Stimulated activated CD4-positive, alpha-beta T cell treated with anti-CD3 and anti-CD28 coated beads, Interleukin-4, amount 100 ng/mL, for 48 hours (primary cell): ENCODE measurements around the gene CGB2.
A peak's percentile ranks its signal among the peaks of the same experiment; 100 is the strongest.
"Not testable (repeated sequence)": the region's sequence is repeated elsewhere in the genome, so short reads cannot be mapped to it uniquely, and the experiment has no call there.

Source experiments
- DNase-seq, 2 donors: peaks; one replicate each; pipeline ENCODE4 v3.0.0-alpha.2; 2020; ENCODE audit warnings: low read depth in 2 of 2

CGB2 gene

GRCh38 chr19:49010453-49010852, 21.2 kb upstream of the CGB2 start:
- DNase-seq = no peak

- no peak for DNase-seq
Observed at GRCh38 chr19:49011194-49011593, 20.5 kb upstream of the CGB2 start.

GRCh38 chr19:49014123-49014869, 17.4 kb upstream of the CGB2 start:
- no peak for DNase-seq

- DNase-seq = no peak
Observed at GRCh38 chr19:49014870-49015255, 16.8 kb upstream of the CGB2 start.

GRCh38 chr19:49016067-49016839, 15.4 kb upstream of the CGB2 start:
- DNase-seq = no peak

- DNase-seq = no peak
Observed at GRCh38 chr19:49017041-49017665, 14.5 kb upstream of the CGB2 start, which contains the start of gene LHB. TSS of gene LHB (minus strand) at chr19:49017091. CDS start at chr19:49017081, 10 bp downstream.

- DNase-seq = peak; percentile 37 to 57
Observed at GRCh38 chr19:49017666-49018351, 13.9 kb upstream of the CGB2 start.

- not testable (repeated sequence) for DNase-seq
Observed at GRCh38 chr19:49018388-49019241, 13.1 kb upstream of the CGB2 start.

- peak; percentile 47 to 65 for DNase-seq
Observed at GRCh38 chr19:49019242-49019932, 12.3 kb upstream of the CGB2 start.

- DNase-seq = no peak
Observed at GRCh38 chr19:49020342-49020741, 11.3 kb upstream of the CGB2 start.

- DNase-seq = no peak
Observed at GRCh38 chr19:49020931-49021895, 10.5 kb upstream of the CGB2 start.

- no peak for DNase-seq
Observed at GRCh38 chr19:49022116-49022515, 9.6 kb upstream of the CGB2 start.

- DNase-seq = not testable (repeated sequence)
Observed at GRCh38 chr19:49024233-49024632, 7.5 kb upstream of the CGB2 start, which contains the start of gene CGB3. TSS of gene CGB3 (minus strand) at chr19:49024333. CDS start at chr19:49023971, 362 bp downstream.

GRCh38 chr19:49025088-49025487, 6.6 kb upstream of the CGB2 start:
- DNase-seq = not testable (repeated sequence)

GRCh38 chr19:49025599-49025998, 6.1 kb upstream of the CGB2 start:
- not testable (repeated sequence) for DNase-seq

GRCh38 chr19:49028686-49029085, 3.0 kb upstream of the CGB2 start:
- not testable (repeated sequence) for DNase-seq

GRCh38 chr19:49029749-49030148, 1.9 kb upstream of the CGB2 start:
- not testable (repeated sequence) for DNase-seq

GRCh38 chr19:49030323-49030722, 1.4 kb upstream of the CGB2 start:
- DNase-seq = not testable (repeated sequence)

- DNase-seq = peak; percentile 48 to 62
Observed at GRCh38 chr19:49036815-49037214, 5.1 kb downstream of the CGB2 start, which contains the start of gene CGB1. TSS of gene CGB1 (minus strand) at chr19:49036895. CDS start at chr19:49036711, 184 bp downstream.
